Activated CD8-positive, alpha-beta T cell treated with anti-CD3 and anti-CD28 coated beads for 36 hours (primary cell): ENCODE results near the gene KRT79. TPM values are rescaled to one million over a fixed set of nuclear protein-coding genes. Genes with fewer than 3 reads are reported as not detected.

Experiments used
- ATAC-seq: fragments of 200-7000 bp; cut with Tn5 transposase; one replicate; pipeline ENCODE4 v1.10.0; 2021; ENCODE audit warnings: mild to moderate bottlenecking, moderate library complexity
- CTCF ChIA-PET: fragments of 350-600 bp; sonication (Branson Sonifier 250); formaldehyde crosslinking; loops from one replicate; lab custom pipeline; 2021; ENCODE audit warnings: antibody characterized with exemption; lab: Charles Lee
- POLR2A ChIA-PET: fragments of 350-600 bp; sonication (Branson Sonifier 250); formaldehyde crosslinking; loops from one replicate; lab custom pipeline; 2021; ENCODE audit warnings: antibody characterized with exemption; lab: Charles Lee
- DNase-seq: peaks from one replicate; pipeline ENCODE4 v3.0.0-alpha.2; 2020
- H3K27ac Mint-ChIP-seq: one replicate; pipeline ENCODE4 v1.8.0; 2021; ENCODE audit warnings: mild to moderate bottlenecking, mixed read lengths
- H3K27me3 Mint-ChIP-seq: one replicate; pipeline ENCODE4 v1.8.0; 2021; ENCODE audit warnings: mixed read lengths
- H3K36me3 Mint-ChIP-seq: one replicate; pipeline ENCODE4 v1.8.0; 2021; ENCODE audit warnings: low read depth, mixed read lengths
- H3K4me1 Mint-ChIP-seq: one replicate; pipeline ENCODE4 v1.8.0; 2021; ENCODE audit warnings: low read depth, mixed read lengths
- H3K4me3 Mint-ChIP-seq: one replicate; pipeline ENCODE4 v1.8.0; 2021; ENCODE audit warnings: mild to moderate bottlenecking, moderate library complexity, mixed read lengths
- H3K9me3 Mint-ChIP-seq: one replicate; pipeline ENCODE4 v1.8.0; 2021; ENCODE audit warnings: mixed read lengths
- CTCF ChIP-seq: fragments of 200-600 bp; IDR thresholded peaks from one replicate; pipeline ENCODE4 v1.8.0; 2022; ENCODE audit warnings: antibody characterized with exemption, mild to moderate bottlenecking
- intact Hi-C: fragments of 100-400 bp; cut with micrococcal nuclease; formaldehyde crosslinking; loops from one replicate; pipeline ENCODE4 v1.10.0; 2022
- total RNA-seq, 2 experiments: library from RNA; stranded (reverse); gene quantifications; one replicate each; pipeline ENCODE4 v1.2.3, GENCODE V29; 2021

Gene KRT79
- total RNA-seq, 2 experiments from 2014 or later: 0.87 to 1.6 TPM

DNA sequence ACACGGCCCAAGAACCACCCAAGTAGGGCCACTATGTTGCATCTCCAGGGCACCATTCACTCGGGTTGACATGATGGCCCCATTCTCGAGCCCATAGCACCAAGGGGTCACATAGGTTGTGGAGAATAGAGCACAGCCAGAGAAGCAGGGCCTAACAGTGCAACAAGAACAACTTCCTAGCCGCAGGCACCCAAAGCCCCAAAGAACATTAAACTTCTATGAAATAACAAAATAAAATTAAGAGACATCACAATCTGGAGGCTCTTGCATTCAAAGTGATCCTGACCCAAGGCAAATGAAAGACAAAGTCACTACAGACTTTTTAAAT lies 22.1 kb downstream of the KRT79 start:
- Mint-ChIP-seq H3K27me3 (no peaks in the 10 kb centered on the region), H3K27ac (no peak overlapping the region), H3K36me3 (no peaks in the 10 kb centered on the region), H3K4me1 (no peaks in the 10 kb centered on the region), H3K4me3 (no peak overlapping the region), H3K9me3 (no peaks in the 10 kb centered on the region)
- ATAC-seq (no peak), DNase-seq (no peak)
- no peak for TF ChIP-seq CTCF
- POLR2A ChIA-PET: no interaction called here
- intact Hi-C loops: no loop called here
- CTCF ChIA-PET: interaction anchor here (1.0 kb wide), 1 partner anchor 72 kb away, joined by 3 read pairs; no protein-coding TSS in a partner anchor

DNA sequence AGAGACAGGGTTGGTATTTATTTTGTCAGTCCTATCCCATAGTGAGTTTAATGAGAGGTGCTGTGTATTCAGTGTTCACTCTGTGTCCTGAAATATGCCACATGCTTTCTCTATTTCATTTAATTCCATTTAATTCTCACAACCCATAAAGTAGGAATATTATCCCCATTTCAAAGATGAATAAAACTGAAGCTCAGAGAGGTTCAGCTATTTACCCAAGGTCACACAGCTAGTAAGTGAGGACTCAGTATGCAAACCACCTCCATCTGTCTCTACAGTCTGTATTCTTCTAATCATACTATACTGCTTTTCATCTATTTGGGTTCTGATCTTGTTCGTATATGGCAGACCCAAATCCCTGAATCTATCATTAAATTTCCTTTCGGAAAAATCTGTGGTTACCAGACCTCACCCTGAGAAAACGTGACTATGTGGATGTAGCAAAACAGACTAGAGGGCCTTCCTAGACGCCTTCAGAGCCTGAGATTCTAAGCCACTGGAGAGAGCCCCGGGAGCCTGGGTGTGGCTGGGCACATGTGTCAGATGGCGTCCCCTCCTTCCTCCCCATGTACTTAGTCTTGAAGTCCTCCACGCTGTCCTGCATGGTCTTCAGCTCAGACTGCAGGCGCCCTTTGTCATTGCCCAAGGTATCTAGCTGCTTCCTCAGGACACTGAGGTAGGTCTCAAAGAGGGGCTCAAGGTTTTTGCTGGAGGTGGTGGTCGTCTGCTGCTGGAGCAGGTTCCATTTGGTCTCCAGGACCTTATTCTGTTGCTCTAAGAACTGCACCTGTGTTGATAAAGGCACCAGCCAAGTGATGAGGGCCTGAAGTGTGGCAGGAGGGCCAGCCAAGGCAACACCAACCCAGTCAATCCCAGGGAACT lies 22.7 kb downstream of the KRT79 start:
- no peaks in the 10 kb centered on the region for H3K27me3 Mint-ChIP-seq
- TF ChIP-seq CTCF: no peak
- no peak overlapping the region for H3K4me3 Mint-ChIP-seq
- DNase-seq: no peak
- no peak overlapping the region for H3K27ac Mint-ChIP-seq
- intact Hi-C loops: no loop called here
- POLR2A ChIA-PET: no interaction called here
- no peak for ATAC-seq
- no peaks in the 10 kb centered on the region for H3K9me3 Mint-ChIP-seq
- CTCF ChIA-PET: no interaction called here
- H3K4me1 Mint-ChIP-seq: no peaks in the 10 kb centered on the region
- H3K36me3 Mint-ChIP-seq: no peaks in the 10 kb centered on the region

GRCh38 chr12:52810554-52810953 lies 23.6 kb downstream of the KRT79 start:
- H3K27me3 Mint-ChIP-seq: peaks cover 1% of the 10 kb centered on the region
- no peak for TF ChIP-seq CTCF
- ChIA-PET POLR2A (no interaction called here), CTCF (no interaction called here)
- no peak overlapping the region for H3K4me3 Mint-ChIP-seq
- no peaks in the 10 kb centered on the region for H3K4me1 Mint-ChIP-seq
- intact Hi-C loops: no loop called here
- no peaks in the 10 kb centered on the region for H3K36me3 Mint-ChIP-seq
- H3K27ac Mint-ChIP-seq: no peak overlapping the region
- no peaks in the 10 kb centered on the region for H3K9me3 Mint-ChIP-seq
- DNase-seq (no peak), ATAC-seq (no peak)

DNA sequence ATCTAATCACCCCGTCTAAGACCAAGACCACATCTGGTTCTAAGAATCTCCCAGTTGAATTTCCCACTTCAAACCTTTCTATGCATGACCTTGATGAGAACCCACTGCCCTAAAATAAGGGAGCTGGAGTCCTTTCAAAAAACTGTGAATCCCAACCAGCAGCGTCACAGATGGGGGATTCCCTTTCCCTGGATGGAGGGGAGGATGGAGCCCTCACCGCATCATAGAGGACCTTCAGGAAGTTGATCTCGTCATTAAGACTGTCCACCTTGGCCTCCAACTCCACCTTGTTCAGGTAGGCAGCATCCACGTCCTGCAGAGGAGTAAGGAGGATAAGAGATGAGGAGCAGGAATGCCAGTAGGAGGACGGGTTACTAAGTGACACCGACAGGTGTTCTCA lies 24.9 kb downstream of the KRT79 start:
- no peak overlapping the region for H3K27ac Mint-ChIP-seq
- no peaks in the 10 kb centered on the region for H3K9me3 Mint-ChIP-seq
- peaks cover 1% of the 10 kb centered on the region for H3K27me3 Mint-ChIP-seq
- ATAC-seq (no peak), DNase-seq (no peak)
- ChIA-PET CTCF (no interaction called here), POLR2A (no interaction called here)
- no peaks in the 10 kb centered on the region for H3K4me1 Mint-ChIP-seq
- intact Hi-C loops: no loop called here
- no peak for TF ChIP-seq CTCF
- no peak overlapping the region for H3K4me3 Mint-ChIP-seq
- H3K36me3 Mint-ChIP-seq: no peaks in the 10 kb centered on the region

DNA sequence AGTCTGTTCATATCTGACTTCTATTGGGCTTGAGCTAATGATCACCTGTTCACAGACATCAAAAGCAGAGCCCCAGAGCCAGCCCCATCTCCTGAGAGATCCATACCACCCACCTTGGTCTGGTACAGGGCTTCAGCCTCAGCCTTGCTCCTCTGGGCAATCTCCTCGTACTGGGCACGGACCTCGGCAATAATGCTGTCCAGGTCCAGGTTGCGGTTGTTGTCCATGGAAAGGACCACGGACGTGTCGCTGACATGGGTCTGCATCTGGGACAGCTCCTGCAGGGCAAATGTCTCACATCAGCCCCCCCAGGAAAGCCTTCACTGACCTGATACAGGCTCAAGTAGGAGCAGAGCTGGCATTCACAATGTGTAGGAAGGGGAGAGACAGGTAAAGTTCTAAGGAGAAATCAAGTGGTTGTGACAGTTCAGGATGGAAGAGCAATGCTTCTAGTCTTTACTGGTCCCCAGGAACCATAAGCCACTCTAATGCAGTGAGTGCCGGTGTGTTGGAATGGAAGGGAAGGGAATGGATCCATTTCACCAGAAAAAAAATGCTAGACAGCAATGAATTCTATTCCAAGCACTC lies 25.4 kb downstream of the KRT79 start:
- H3K9me3 Mint-ChIP-seq: no peaks in the 10 kb centered on the region
- peaks cover 1% of the 10 kb centered on the region for H3K27me3 Mint-ChIP-seq
- no peaks in the 10 kb centered on the region for H3K36me3 Mint-ChIP-seq
- H3K27ac Mint-ChIP-seq: no peak overlapping the region
- no peak for ATAC-seq
- DNase-seq: no peak
- no peak overlapping the region for H3K4me3 Mint-ChIP-seq
- TF ChIP-seq CTCF: no peak
- intact Hi-C loops: no loop called here
- CTCF ChIA-PET: interaction anchor here (1.0 kb wide), 1 partner anchor 72 kb away, joined by 3 read pairs; no protein-coding TSS in a partner anchor
- POLR2A ChIA-PET: no interaction called here
- no peaks in the 10 kb centered on the region for H3K4me1 Mint-ChIP-seq
